HG03196 (cell line): ENCODE results near the gene TBX20.
"Not testable (repeated sequence)": the region's sequence is repeated elsewhere in the genome, so short reads cannot be mapped to it uniquely, and the experiment has no call there.

Source experiments
- ATAC-seq: cut with Tn5 transposase; IDR thresholded peaks from one replicate; pipeline ENCODE4 v1.9.1; 2021; ENCODE audit not compliant: unreplicated experiment

Gene TBX20

GRCh38 chr7:35222445-35222844, 31.5 kb downstream of the TBX20 start:
- not testable (repeated sequence) for ATAC-seq

GRCh38 chr7:35220176-35220575, 33.7 kb downstream of the TBX20 start:
- not testable (repeated sequence) for ATAC-seq

DNA sequence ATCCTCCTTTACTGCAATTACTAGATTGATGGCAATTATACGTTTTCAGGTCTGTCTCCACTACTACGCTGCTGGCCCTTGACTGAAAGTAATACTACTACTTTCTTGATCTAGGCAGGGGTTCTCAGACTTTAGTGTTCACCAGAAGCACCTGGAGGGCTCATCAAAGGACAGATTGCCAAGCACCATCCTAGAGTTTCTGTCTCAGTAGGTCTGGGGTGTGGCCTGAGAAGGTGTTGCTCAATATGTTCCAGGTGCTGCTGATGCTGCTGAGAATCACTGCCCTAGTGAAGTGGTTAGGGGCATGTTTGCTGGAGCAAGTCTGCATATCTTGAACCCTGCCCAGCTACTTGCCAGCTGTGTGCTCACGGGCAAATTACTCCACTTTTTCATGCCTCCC, 37.9 kb downstream of the TBX20 start:
- not testable (repeated sequence) for ATAC-seq

GRCh38 chr7:35215063-35215462, 38.8 kb downstream of the TBX20 start:
- not testable (repeated sequence) for ATAC-seq

DNA sequence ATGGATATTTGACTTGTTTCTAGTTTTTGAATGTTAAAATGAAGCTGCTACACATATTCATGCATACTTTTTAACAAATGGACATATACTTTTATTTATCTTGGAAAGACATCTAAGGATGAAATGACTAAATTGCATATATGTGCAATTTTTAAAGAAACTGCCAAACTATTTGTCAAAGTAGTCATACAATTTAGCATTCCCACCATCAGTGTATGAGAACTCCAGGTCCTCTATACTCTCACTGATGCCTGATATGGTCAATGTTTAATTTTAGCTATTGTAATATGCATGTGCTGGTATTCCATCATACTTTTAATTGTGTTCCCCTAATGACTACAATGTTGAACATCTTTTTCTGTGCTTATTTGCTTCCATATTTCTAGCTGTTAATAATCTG, 47.0 kb downstream of the TBX20 start:
- ATAC-seq = not testable (repeated sequence)

DNA sequence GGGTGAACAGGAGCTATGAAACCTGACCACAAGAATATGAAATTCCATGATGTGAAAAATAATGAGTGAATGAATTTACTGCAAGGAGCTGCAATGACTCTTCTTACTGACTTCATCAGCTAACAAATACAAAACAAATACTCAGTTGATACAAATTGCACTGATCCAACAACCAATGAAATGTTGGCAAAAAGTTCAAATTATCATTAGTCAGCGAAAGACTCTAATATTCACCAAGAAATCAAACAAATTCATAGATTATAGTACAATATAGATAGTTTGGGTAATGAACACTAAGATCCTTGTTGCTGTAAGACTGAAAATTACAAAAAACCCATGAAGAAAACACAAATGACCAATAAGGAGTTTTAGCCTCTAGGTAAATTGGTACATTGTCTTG, 49.0 kb downstream of the TBX20 start:
- not testable (repeated sequence) for ATAC-seq

GRCh38 chr7:35204031-35204430, 49.9 kb downstream of the TBX20 start:
- not testable (repeated sequence) for ATAC-seq

- ATAC-seq = not testable (repeated sequence)
Observed at GRCh38 chr7:35202353-35202752, 51.5 kb downstream of the TBX20 start.

DNA sequence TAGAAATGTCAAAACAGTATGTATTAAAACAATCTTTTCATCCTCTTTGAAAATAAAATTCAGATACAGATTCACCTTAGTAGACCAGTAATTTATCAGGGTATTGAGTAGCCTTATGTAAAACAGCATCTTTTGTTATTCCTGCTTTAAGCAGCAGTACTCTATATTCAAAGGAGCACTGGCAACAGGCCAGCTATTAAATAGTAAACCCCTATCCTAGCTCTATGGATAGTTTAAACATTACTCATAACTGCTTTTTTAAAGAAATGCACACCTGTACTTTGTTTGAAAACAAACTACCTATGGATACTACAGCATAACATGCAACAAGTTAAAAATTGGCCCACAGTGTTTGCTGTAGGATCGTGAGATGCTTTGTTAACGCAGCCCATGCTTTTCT, 53.7 kb downstream of the TBX20 start:
- ATAC-seq = not testable (repeated sequence)

- ATAC-seq = not testable (repeated sequence)
Observed at GRCh38 chr7:35198370-35199140, 55.3 kb downstream of the TBX20 start.

DNA sequence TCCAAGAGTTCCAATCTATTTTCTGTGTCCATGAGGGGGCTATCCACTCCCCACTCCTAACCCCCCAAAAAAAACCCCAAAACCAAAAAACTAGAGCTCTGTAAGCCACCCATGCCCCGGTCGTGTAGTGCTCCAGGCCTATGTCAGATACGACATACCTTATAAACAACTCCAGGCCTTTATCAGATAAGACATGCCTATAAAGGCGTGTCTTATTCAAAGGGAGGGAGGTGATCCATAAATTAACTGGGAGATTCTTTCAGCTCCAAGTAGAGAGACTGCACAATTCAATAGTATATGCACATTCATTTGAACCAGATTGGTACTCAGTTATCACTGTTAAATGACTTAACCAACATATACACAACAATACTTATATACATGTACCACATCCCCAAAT, 62.3 kb downstream of the TBX20 start:
- not testable (repeated sequence) for ATAC-seq

DNA sequence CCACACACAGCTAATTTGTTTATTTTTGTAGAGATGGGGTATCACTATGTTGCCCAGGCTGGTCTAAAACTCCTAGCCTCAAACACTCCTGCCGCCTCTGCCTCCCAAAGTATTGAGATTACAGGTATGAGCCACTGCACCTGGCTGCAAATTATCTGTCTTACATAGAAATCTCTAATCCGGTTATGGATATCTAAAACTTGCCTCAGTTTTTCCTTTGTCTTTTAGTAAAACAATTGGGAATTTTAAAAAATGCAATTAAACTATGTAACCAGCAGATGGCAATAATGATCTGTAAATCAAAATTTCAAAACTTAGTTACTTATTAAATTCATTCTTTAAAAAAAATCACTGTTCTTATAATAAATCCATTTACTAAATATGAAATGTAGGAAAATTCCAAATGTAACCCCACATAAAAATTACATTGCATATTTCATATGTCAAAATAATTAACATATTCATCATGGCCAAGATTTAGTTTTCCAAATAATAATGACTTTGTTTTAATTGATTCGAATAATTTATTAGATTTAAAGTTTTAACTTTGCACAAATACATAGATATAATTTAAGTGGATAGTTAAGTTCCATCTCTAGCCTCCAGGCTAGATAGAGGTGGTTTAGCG, 63.6 kb downstream of the TBX20 start:
- ATAC-seq = not testable (repeated sequence)

DNA sequence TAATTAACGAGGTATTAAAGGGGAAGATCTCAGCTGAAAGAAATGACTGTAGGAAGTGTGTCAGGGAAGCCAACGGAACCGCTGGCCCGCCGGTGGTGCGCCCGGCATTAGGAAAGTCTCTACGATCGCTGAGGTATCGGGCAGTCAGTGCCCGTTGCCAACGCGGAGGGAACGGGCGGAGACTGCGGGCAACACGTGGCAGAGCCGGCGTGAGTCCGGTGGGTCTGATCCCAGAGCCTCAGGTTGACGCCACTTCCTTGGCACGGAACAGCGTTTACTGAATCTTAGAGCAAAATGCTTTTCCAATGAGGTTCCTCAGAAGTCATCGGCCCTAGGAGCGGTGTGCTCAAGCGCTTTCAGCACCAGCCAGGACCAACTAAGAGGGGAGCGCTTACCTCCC, 67.1 kb downstream of the TBX20 start:
- not testable (repeated sequence) for ATAC-seq

DNA sequence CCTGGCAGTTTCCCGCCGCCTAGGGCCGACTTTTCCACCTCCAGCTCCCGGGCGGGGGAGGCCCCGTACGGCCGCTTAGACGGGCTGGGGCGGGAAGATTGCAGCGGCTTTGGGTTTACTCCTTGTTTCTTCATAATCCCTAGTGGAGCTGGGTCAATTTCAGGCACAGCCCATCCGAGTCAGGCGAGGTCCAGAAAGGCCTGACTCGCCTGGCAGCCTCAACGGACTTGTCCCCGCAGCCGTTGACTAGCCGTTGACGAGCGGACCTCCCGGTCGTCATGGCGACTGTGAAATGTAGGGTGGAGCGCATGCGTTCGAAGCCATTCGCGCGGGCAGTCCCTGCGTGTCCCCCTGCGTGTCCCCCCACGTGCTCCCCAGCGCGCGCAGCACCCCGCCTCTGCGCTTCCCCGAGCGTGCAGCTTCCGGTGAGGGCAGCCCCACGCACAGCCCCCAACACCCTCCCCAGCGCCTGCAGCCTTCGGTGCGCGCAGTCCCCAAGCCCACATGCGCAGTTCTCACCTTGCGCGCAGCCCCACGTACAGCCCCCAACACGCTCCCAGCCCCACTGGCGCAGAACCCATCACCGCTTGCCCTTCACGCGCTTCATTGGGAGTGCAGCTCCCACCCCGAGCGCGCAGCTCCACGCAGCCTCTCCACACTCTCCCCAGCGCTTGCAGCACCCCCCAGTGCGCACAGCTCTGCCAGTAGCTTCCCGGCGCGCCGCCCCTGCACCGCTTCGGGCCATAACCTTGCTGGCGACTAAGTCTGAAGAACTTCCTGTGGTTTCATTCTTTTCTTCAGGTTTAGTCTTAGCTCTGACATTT, 67.8 kb downstream of the TBX20 start:
- no peak for ATAC-seq

- ATAC-seq = not testable (repeated sequence)
Observed at GRCh38 chr7:35185578-35185907, 68.4 kb downstream of the TBX20 start.

- not testable (repeated sequence) for ATAC-seq
Observed at GRCh38 chr7:35184961-35185360, 68.9 kb downstream of the TBX20 start.

DNA sequence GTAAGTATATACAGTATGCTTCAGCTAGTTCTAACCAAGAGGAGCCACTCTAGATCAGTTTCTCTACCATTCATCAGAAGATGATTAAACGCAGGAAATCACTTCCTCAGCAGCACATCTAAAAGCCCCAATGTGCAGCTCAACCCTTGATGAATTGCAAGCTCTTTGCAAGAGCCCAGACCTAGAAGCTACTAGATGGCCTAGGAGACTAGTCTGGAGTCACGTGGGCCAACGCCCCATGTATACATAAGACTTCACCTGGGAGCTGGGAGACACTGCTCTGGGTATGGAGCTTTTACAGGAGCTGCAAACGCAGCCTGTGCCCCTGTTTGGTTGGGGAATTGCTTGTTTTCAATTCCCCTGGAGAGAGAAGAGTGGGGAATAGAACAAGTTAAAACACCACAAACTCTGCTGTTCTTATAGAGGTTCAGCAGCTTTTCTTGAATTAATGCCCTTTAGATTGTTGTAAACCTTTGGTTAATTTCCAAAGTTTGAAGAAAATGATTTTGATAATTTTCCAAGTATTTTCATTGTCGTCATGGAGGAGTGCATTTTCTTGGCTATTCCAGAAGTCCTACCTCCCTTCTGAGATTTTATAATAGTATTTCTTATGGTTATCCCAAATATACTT, 69.9 kb downstream of the TBX20 start:
- ATAC-seq = not testable (repeated sequence)

DNA sequence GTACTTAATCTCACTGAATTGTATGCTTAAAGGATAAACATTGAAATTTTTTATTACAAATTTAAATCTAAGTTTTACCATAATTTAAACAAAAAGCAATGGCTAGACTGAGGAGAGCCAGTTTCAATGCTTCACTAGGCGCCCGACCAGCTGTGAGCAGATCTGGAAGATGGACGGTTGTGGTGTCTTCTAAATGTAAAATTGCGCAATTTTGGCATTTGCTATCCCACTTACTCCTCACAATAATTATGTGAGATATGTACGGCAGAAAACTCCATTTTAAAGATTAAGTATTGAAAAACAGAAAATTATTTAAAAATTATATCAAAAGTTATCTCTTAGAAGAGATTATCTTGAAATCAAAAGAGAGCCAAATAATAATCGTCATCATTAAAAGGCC, 73.2 kb downstream of the TBX20 start:
- not testable (repeated sequence) for ATAC-seq

GRCh38 chr7:35173176-35173575, 80.7 kb downstream of the TBX20 start:
- not testable (repeated sequence) for ATAC-seq

- not testable (repeated sequence) for ATAC-seq
Observed at GRCh38 chr7:35172131-35172530, 81.8 kb downstream of the TBX20 start.

- not testable (repeated sequence) for ATAC-seq
Observed at GRCh38 chr7:35167658-35168057, 86.2 kb downstream of the TBX20 start.
